Activated CD4-positive, alpha-beta T cell treated with anti-CD3 and anti-CD28 coated beads for 36 hours (primary cell): ENCODE results near the gene HIVEP3. TPM values are rescaled to one million over a fixed set of nuclear protein-coding genes. Genes with fewer than 3 reads are reported as not detected.

Source experiments
- ATAC-seq: fragments of 200-7000 bp; cut with Tn5 transposase; one replicate; pipeline ENCODE4 v1.10.0; 2021; ENCODE audit warnings: mild to moderate bottlenecking, moderate library complexity
- CTCF ChIA-PET: fragments of 350-600 bp; sonication (Branson Sonifier 250); formaldehyde crosslinking; loops from one replicate; lab custom pipeline; 2021; ENCODE audit warnings: antibody characterized with exemption; lab: Charles Lee
- POLR2A ChIA-PET: fragments of 350-600 bp; sonication (Branson Sonifier 250); formaldehyde crosslinking; loops from one replicate; lab custom pipeline; 2021; ENCODE audit warnings: antibody characterized with exemption, inconsistent platforms; lab: Charles Lee
- DNase-seq: peaks from one replicate; pipeline ENCODE4 v3.0.0-alpha.2; 2020
- H3K27ac Mint-ChIP-seq: one replicate; pipeline ENCODE4 v1.8.0; 2021; ENCODE audit warnings: mixed read lengths
- H3K27me3 Mint-ChIP-seq: one replicate; pipeline ENCODE4 v1.8.0; 2021; ENCODE audit warnings: mixed read lengths
- H3K36me3 Mint-ChIP-seq: one replicate; pipeline ENCODE4 v1.8.0; 2021; ENCODE audit warnings: low read depth, mixed read lengths
- H3K4me1 Mint-ChIP-seq: one replicate; pipeline ENCODE4 v1.8.0; 2021; ENCODE audit warnings: mixed read lengths
- H3K4me3 Mint-ChIP-seq: one replicate; pipeline ENCODE4 v1.8.0; 2021; ENCODE audit warnings: mild to moderate bottlenecking, moderate library complexity, mixed read lengths
- H3K9me3 Mint-ChIP-seq: one replicate; pipeline ENCODE4 v1.8.0; 2021; ENCODE audit warnings: low read depth, mixed read lengths
- intact Hi-C, 2 experiments: fragments of 100-400 bp; cut with DNase I in 1 of 2; cut with micrococcal nuclease in 1 of 2; formaldehyde crosslinking; loops; one replicate each; pipeline versions ENCODE4 v1.14.2 to v1.15.1; 2022 to 2024; cut with DNase I, micrococcal nuclease
- total RNA-seq, 2 experiments: library from RNA; stranded (reverse); gene quantifications; one replicate each; pipeline ENCODE4 v1.2.3, GENCODE V29; 2021

Gene HIVEP3
- total RNA-seq, 2 experiments from 2014 or later: 29.4 to 39.6 TPM

DNA sequence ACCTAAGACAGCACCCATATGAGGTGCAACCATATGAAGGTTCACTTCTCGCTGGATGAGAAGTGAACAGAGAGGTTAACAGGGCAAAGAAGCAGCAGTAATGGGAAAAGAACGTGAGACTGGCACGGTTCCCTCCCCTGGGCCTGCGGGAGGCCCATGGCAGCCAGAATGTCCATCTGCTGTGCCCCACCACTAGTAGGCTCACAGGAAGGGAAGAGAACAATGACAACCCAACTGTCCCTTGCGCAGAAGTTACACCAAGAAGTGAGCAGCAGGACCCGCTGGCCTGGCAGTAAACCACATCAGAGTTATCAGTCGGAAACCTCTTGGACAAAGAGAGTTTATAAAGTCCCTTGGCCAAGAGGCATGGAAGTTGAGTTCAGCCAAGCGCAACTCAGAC lies 11.3 kb downstream of the HIVEP3 start:
- POLR2A ChIA-PET: no interaction called here
- ATAC-seq (no peak), DNase-seq (no peak)
- intact Hi-C loops: no loop called here
- CTCF ChIA-PET: interaction anchor here (1.1 kb wide), 1 partner anchor 11 kb away, joined by 3 read pairs; no protein-coding TSS in a partner anchor
- Mint-ChIP-seq H3K4me3 (no peak overlapping the region), H3K36me3 (peaks cover 4% of the 10 kb centered on the region), H3K4me1 (peaks cover 35% of the 10 kb centered on the region), H3K27me3 (no peaks in the 10 kb centered on the region), H3K9me3 (peaks cover 3% of the 10 kb centered on the region), H3K27ac (no peak overlapping the region)

DNA sequence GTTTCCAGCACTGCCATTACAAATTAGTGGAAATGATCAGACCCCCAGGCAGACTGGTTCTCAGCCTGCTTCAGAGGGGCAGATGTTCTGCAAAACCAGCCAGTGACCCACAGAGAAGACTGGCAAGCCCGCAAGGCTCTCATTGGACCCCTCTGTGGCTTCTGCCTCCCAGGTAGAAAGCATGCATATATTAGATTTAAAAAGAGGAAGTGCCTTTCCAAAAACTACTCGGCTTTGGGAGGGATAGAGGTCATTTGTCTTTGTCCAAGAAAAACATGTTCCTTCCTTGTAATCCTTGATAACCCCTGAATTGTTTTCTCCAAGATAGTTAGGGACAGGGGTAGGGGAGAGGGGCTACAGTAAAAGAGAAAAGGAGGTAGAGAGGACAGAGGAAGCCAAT lies 11.8 kb downstream of the HIVEP3 start:
- Mint-ChIP-seq H3K27ac (no peak overlapping the region), H3K4me3 (no peak overlapping the region), H3K36me3 (peaks cover 4% of the 10 kb centered on the region), H3K27me3 (no peaks in the 10 kb centered on the region), H3K9me3 (peaks cover 3% of the 10 kb centered on the region), H3K4me1 (peaks cover 36% of the 10 kb centered on the region)
- ChIA-PET CTCF (interaction anchor here (0.7 to 1.3 kb wide), 2 partner anchors 10 to 54 kb away, joined by 3 to 6 read pairs; no protein-coding TSS in a partner anchor), POLR2A (interaction anchor here (0.7 kb wide), 1 partner anchor 53 kb away, joined by 6 read pairs; no protein-coding TSS in a partner anchor)
- intact Hi-C loops: no loop called here
- no peak for ATAC-seq
- DNase-seq: no peak

DNA sequence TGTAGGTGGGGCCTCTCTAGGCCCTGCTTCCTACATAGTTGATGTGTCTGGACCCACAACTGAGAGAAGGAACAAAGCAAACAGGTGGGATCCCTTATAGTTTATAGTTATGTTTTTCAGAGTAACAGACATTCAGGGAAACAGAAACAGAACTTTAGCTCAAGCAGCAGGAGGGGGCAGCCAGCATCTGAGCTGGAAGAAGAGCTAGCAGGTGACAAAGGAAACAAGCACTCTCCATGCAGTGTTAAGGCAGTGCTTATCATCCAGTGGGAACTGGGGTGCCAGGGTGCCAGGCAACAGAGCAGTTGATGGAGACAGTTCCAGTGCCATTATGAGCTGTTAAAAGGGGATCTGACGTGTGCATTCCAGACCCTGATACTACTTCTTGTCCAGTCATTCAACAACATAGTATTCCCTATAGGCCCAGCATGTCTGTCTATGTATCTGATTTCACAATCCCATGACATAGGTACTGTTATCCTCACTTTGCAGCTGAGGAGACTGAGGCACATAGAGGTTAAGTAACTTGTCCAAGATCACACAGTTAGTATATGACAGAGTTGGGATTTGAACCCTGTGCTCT lies 13.5 kb downstream of the HIVEP3 start:
- ATAC-seq (no peak), DNase-seq (no peak)
- Mint-ChIP-seq H3K27me3 (no peaks in the 10 kb centered on the region), H3K4me3 (no peak overlapping the region), H3K9me3 (no peaks in the 10 kb centered on the region), H3K4me1 (peaks cover 52% of the 10 kb centered on the region), H3K27ac (no peak overlapping the region), H3K36me3 (peaks cover 1% of the 10 kb centered on the region)
- ChIA-PET CTCF (interaction anchor here (1.2 to 1.3 kb wide), 2 partner anchors 12 to 13 kb away, joined by 3 to 6 read pairs; no protein-coding TSS in a partner anchor), POLR2A (interaction anchor here (0.6 kb wide), 1 partner anchor 1753 kb away, joined by 4 read pairs; no protein-coding TSS in a partner anchor)
- intact Hi-C loops: no loop called here

DNA sequence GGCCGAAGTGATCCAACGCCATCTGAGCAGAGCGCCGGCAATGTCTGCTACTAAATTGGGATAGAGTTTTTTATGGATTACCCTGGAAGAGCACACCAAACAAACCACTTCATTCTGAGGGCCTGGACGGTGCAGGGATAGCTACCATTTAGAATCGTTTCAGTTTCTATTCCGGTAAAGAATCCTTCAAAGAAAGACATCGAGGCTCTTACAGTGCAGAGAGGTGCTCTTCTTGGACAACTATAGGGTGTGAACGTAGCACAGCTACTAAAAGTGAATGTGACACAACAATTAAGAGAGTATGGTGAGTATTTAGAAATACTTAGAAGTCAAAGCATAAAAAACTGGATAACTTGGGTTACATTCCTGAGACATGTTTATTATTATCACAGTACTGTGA lies 16.1 kb downstream of the HIVEP3 start:
- Mint-ChIP-seq H3K4me1 (peaks cover 61% of the 10 kb centered on the region), H3K36me3 (peaks cover under 1% of the 10 kb centered on the region), H3K27ac (peak overlapping the region; percentile 44), H3K9me3 (peaks cover 2% of the 10 kb centered on the region), H3K4me3 (peak overlapping the region; percentile 6), H3K27me3 (no peaks in the 10 kb centered on the region)
- intact Hi-C loops: no loop called here
- DNase-seq (no peak), ATAC-seq (no peak)
- CTCF ChIA-PET: interaction anchor here (0.7 kb wide), 1 partner anchor 11 kb away, joined by 3 read pairs; no protein-coding TSS in a partner anchor
- POLR2A ChIA-PET: no interaction called here

DNA sequence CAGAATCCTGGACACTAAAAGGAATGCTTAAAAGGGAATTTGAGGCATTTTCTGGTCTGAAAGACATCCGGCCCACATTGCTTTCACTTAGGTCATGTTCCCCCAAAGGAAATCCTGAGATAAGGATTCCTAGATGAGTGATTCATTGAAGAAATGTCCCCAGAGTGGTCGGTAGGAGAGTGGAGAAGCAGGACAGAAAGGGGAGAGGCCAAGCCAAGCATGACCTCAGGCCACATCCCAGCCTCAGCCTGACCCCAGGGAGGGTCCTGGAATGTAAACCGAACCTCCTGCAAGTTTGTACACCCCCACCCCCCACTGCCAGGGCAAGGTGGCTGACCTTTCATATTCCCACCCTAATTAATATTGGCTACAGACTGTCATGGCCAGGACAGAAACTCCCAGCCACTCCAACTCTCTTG lies 16.6 kb downstream of the HIVEP3 start:
- ChIA-PET POLR2A (no interaction called here), CTCF (interaction anchor here (0.7 kb wide), 1 partner anchor 11 kb away, joined by 3 read pairs; no protein-coding TSS in a partner anchor)
- ATAC-seq (no peak), DNase-seq (no peak)
- H3K27me3 Mint-ChIP-seq: no peaks in the 10 kb centered on the region
- H3K36me3 Mint-ChIP-seq: peaks cover 5% of the 10 kb centered on the region
- peaks cover 65% of the 10 kb centered on the region for H3K4me1 Mint-ChIP-seq
- peaks cover 6% of the 10 kb centered on the region for H3K9me3 Mint-ChIP-seq
- no peak overlapping the region for H3K4me3 Mint-ChIP-seq
- H3K27ac Mint-ChIP-seq: peak overlapping the region; percentile 44
- intact Hi-C loops: no loop called here

DNA sequence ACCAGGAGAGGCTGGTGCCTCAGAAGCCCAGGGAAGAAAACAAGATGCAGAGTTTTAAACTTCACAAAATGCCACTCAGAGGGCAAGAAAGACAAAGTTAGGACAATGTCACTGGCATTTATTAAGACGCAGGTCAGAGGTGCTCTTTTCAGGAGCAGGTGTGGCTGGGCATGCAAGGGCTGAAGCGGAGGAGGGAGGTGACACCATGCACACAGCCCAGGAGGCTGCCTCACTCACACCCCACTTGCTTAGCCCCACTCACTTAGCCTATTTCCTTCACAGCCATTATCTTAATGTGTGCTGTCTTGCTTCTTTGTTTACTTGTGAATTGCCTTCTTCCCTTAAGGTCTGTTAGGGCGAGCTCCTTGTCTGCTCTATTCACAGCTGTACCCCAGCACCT lies 17.2 kb downstream of the HIVEP3 start:
- H3K27ac Mint-ChIP-seq: peak overlapping the region; percentile 33
- H3K4me1 Mint-ChIP-seq: peaks cover 71% of the 10 kb centered on the region
- POLR2A ChIA-PET: no interaction called here

DNA sequence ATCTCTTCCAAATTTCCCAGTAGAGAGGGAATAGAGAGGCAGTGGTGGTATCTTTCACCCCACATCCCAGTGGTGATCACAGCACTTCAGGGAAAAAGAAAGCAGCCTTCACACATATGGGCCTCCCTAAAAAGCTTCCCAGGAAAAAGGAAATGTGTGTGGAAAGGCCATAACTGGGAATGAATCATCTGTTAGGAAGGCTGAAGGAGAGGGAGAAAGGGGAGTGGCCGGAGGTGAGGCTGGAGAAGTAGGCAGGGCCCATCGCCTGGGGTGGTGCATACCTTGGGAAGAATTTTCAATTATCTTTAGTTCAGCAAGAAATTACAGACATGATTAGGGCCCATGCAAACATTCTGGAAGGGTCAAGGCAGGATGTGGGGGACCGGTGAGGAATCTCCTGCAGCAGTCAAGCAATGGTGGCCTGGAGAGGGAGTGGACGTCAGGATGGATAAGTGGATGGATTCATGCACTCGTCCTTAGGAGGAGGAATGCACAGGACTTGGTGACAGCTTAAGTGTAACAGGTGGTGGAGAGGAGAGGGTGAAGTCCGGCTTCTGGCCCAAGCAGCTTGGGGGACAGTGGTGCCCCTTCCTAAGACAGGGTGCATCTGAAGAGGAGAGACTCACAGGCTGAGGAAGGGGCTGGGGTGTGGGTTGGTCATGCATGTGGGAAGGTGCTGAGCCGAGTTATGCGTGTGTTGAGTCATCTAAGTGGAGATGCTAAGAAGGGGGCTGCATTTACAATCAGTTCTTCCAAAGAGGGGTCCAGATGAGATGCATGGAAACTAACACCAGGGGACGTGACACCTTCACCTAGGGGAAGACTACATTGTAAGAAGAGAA lies 17.9 kb downstream of the HIVEP3 start:
- peaks cover 6% of the 10 kb centered on the region for H3K36me3 Mint-ChIP-seq
- peaks cover 71% of the 10 kb centered on the region for H3K4me1 Mint-ChIP-seq
- peak overlapping the region; percentile 11 for H3K27ac Mint-ChIP-seq
- no peak for ATAC-seq
- peaks cover 6% of the 10 kb centered on the region for H3K9me3 Mint-ChIP-seq
- H3K4me3 Mint-ChIP-seq: no peak overlapping the region
- no peak for DNase-seq
- no peaks in the 10 kb centered on the region for H3K27me3 Mint-ChIP-seq
- intact Hi-C loops: no loop called here
- ChIA-PET CTCF (no interaction called here), POLR2A (interaction anchor here (0.6 kb wide), 1 partner anchor 10 kb away, joined by 3 read pairs; no protein-coding TSS in a partner anchor)

More for the DNA sequence above, 17.2 kb downstream of the HIVEP3 start:
- H3K9me3 Mint-ChIP-seq: peaks cover 6% of the 10 kb centered on the region
- H3K27me3 Mint-ChIP-seq: no peaks in the 10 kb centered on the region
- H3K36me3 Mint-ChIP-seq: peaks cover 6% of the 10 kb centered on the region
- CTCF ChIA-PET: no interaction called here
- intact Hi-C loops: no loop called here
- H3K4me3 Mint-ChIP-seq: no peak overlapping the region
- ATAC-seq: no peak
- no peak for DNase-seq

DNA sequence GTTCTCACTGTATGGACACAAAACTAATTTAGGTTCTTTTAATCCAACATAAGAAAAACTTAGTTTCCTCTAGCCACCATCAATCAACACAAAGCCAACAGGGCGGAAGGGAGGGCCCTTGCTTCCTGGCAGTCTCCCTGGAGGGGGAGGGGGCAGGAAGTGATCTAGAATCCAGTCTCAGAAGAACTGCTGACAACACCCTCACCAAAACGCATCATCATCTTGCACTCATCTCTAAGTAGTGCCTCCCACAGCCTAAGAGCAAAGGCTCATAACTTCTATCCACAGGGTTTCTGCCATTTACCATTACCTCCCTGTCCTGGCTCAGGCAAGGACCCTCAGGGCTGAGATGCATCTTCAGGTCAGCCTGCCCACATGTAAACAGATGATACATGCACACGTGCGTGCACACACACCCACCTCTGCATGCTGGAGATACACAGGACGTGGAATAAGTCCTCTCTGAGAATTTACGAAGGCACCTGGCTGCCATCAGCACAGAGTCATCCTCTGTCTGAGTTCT lies 20.5 kb downstream of the HIVEP3 start:
- intact Hi-C loops: loop anchor here (1.0 to 10.0 kb wide), 5 partner anchors 22 to 383 kb away; no protein-coding TSS in a partner anchor
- DNase-seq: peak; percentile 91
- no peaks in the 10 kb centered on the region for H3K27me3 Mint-ChIP-seq
- POLR2A ChIA-PET: no interaction called here
- peak overlapping the region; percentile 66 for H3K4me3 Mint-ChIP-seq
- peak overlapping the region; percentile 97 for H3K27ac Mint-ChIP-seq
- CTCF ChIA-PET: interaction anchor here (0.6 kb wide), 1 partner anchor 931 kb away, joined by 3 read pairs; no protein-coding TSS in a partner anchor
- peaks cover 72% of the 10 kb centered on the region for H3K4me1 Mint-ChIP-seq
- ATAC-seq: peak; percentile 98
- H3K36me3 Mint-ChIP-seq: peaks cover 6% of the 10 kb centered on the region
- H3K9me3 Mint-ChIP-seq: peaks cover 6% of the 10 kb centered on the region

DNA sequence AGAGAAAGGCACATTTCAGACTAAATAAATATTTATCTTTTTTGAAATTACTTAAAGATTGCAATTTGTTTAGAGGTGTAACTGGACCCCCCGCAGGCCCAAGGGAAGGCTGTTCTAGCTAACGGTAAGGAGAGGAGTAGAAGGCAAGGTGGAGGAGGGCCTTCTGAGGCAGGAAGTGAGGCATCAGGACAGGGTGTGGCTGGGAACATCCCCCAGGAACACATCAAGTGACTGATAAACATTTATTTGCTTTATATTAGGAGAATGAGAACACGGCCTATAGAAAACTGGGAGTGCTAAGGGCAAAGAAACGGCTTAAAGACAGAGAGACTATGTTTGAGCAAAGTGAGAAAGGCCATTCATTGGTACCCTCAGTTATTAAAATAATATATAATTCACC lies 23.2 kb downstream of the HIVEP3 start:
- H3K36me3 Mint-ChIP-seq: peaks cover 6% of the 10 kb centered on the region
- no peak overlapping the region for H3K27ac Mint-ChIP-seq
- no peak for DNase-seq
- POLR2A ChIA-PET: no interaction called here
- peaks cover 6% of the 10 kb centered on the region for H3K9me3 Mint-ChIP-seq
- H3K4me1 Mint-ChIP-seq: peaks cover 69% of the 10 kb centered on the region
- H3K27me3 Mint-ChIP-seq: no peaks in the 10 kb centered on the region
- CTCF ChIA-PET: interaction anchor here (0.6 to 1.5 kb wide), 4 partner anchors 13 to 1574 kb away, joined by 3 to 4 read pairs (median 3); no protein-coding TSS in a partner anchor
- intact Hi-C loops: loop anchor here (10.0 kb wide), 3 partner anchors 231 to 381 kb away; no protein-coding TSS in a partner anchor
- no peak for ATAC-seq
- H3K4me3 Mint-ChIP-seq: no peak overlapping the region

DNA sequence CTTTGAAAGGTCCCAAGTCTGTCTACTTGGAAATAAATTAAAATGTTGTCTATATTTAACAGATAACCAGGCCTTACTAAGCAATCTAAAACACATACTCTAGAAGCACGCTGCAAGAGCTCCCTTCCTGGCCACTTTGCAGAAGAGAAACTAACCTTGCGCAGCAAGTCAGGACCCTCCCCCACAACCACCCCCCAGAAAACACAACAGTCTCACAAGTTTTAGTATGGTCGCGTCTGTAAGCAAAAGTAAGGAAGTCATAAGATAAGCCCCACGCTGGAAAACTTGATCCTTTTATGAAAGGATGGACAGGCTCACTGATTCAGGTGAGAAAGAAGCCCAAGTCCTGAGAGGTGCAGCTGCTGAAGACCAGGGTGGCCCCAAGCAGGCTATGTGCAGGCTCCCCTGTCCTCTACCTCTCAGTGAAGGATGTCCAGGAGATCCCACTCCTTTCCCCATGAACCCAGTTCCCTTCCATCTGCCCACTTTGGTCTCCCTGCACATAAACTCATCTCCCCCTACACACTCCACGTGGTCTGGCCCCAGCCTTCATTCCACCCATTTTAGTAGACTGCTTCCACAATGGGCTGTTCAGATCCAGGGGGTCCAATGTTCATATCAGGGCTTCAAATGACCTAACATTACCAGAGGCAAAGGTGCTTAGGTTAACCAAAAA lies 23.8 kb downstream of the HIVEP3 start:
- DNase-seq: no peak
- Mint-ChIP-seq H3K36me3 (peaks cover 6% of the 10 kb centered on the region), H3K4me3 (no peak overlapping the region), H3K27ac (peak overlapping the region; percentile 32), H3K9me3 (peaks cover 6% of the 10 kb centered on the region), H3K4me1 (peaks cover 70% of the 10 kb centered on the region), H3K27me3 (no peaks in the 10 kb centered on the region)
- intact Hi-C loops: loop anchor here (10.0 kb wide), 3 partner anchors 230 to 380 kb away; no protein-coding TSS in a partner anchor
- POLR2A ChIA-PET: no interaction called here
- ATAC-seq: no peak
- CTCF ChIA-PET: interaction anchor here (0.6 to 0.9 kb wide), 2 partner anchors 20 to 1575 kb away, joined by 3 to 4 read pairs; no protein-coding TSS in a partner anchor
